NCI-H526 (cell line): Measurements from ENCODE around the gene HDAC8.

Experiments
- DNase-seq, 2 experiments: peaks; one replicate each; lab custom pipeline; 2025; lab: John Stamatoyannopoulos, UW

The HDAC8 gene

GRCh38 chrX:72294497-72294896 lies 278.1 kb downstream of the HDAC8 start:
- DNase-seq, result no peak

- no peak for DNase-seq
These were observed 290.3 kb downstream of the HDAC8 start for GRCh38 chrX:72282302-72282701.

DNA sequence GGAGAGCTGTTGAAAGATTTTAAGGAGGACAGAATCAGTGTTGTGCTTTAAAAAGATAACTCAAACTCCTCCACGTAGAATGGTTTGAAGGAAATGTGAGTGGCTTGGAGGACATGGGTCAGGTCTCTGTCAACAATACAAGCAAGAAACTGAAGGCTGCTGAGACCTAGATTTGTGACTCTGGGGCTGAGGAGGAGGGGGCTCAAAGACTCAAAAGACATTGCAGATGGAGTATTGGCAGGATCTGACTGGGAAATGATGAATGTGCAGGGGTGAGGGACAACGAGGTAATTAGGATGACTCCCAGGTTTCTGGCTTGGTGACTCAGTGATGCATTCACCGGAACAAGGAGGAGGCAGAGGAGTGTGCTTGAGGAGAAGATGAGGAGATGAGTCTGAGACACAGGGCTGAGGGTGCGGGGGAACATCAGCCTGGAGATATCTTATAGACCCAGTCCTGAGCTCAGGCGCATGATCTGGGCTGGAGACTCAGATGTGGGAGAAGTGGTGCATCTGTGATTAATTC lies 292.3 kb downstream of the HDAC8 start:
- no peak for DNase-seq
